SW 1271 (cell line): Measurements from ENCODE around the gene ATAT1.

Experiments used
- DNase-seq, 2 experiments: peaks; one replicate each; lab custom pipeline; 2025; lab: John Stamatoyannopoulos, UW

The ATAT1 gene

DNA sequence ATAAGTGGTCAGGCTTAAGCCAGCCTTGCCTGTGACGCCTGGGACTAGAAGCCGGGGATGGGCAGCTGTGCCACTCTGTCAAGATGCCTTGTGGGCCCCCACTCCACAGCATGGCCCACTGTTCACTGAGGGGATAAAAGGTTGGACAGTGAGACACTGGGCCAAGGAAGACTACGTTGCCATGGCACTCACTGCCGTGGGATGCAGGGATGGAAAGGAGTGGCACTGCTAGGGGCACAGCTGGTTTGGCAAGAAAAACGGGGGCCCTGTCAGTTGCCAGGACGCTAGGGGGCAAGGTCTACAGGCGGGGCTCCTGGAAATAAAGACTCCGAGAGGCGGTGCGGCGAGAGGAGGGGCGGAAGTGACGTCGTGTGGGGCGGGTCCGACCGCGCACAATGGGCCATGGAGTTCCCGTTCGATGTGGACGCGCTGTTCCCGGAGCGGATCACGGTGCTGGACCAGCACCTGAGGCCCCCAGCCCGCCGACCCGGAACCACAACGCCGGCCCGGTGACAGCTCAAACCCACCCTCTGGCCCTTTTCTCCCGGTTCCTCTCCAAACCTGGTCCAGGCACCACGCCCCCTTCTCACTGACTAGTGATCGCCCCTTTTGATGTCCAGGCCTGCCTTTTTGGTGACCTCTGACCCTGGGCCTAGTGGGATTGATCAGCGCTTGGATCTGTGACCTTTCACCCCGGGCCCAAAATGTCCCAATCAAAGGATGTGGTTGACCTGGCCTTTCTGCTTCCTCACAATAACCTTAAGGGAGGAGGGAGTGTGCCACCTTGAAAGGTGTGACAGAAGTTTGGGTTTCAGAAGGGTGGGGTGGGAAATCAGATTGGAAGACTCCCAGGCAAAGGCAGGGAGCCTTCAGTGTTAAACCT, at the start of gene ATAT1:
TSS of gene ATAT1 (plus strand) at position 391 of the 883 bp plus-strand sequence.
- peak; percentile 57 to 81 for DNase-seq

DNA sequence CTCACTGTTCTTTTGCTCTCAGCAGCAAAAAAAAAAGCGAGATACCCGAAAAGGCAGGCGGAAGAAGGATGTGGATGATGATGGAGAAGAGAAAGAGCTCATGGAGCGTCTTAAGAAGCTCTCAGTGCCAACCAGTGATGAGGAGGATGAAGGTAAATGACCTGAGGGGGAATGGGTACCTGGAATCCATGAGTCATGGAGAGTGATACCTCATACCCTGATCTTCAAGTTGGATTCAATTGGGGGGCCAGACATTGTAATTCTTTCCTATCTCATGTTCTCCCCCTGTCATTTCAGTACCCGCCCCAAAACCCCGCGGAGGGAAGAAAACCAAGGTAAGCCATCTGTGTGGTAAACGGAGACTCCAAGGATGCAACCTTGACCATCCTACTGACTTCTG, 48.6 kb upstream of the ATAT1 start:
- DNase-seq = no peak

DNA sequence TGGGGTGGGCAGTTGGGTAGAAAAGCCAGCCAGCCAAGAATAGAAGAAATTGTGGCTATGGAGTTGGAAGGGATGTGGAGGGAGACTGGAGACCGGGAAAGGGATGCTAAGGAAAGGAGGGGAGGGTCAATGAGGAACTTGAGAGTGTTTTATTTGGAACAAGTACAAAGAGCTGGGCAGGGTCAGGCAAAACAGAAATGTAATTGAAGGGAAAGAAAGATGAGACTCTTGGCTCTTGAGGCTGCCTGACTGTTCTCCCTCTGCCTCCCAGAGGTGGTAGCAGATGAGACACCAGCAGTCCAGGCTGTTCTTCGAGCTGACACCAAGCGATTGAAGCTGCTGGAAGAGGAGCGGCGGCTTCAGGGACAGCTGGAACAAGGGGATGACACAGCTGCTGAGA, 42.8 kb upstream of the ATAT1 start:
- no peak for DNase-seq

DNA sequence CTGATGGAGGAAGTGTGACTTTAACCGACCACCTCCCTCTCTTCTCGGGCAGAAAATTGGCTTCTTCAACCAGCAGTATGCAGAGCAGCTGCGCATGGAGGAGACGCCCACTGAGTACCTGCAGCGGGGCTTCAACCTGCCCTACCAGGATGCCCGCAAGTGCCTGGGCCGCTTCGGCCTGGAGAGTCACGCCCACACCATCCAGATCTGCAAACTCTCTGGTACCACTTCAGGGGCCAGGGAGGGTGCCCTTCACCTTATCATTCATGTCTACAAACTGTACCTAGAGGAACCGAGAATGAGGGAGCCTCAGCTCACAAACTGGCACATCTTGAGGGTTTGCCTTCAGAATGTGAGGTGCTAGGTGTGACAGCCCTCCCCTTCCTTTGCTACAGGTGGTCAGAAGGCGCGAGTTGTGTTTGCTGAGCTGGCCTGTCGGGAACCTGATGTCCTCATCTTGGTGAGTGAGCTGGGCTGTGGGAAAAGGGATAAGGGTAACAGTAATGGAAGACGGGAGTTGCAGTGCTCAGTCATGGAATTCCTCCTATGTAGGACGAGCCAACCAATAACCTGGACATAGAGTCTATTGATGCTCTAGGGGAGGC, 36.8 kb upstream of the ATAT1 start:
- no peak for DNase-seq

DNA sequence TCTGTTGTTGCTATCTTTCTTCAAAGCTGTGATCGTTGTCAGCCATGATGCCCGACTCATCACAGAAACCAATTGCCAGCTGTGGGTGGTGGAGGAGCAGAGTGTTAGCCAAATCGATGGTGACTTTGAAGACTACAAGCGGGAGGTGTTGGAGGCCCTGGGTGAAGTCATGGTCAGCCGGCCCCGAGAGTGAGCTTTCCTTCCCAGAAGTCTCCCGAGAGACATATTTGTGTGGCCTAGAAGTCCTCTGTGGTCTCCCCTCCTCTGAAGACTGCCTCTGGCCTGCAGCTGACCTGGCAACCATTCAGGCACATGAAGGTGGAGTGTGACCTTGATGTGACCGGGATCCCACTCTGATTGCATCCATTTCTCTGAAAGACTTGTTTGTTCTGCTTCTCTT, 36.2 kb upstream of the ATAT1 start:
- DNase-seq = no peak

DNA sequence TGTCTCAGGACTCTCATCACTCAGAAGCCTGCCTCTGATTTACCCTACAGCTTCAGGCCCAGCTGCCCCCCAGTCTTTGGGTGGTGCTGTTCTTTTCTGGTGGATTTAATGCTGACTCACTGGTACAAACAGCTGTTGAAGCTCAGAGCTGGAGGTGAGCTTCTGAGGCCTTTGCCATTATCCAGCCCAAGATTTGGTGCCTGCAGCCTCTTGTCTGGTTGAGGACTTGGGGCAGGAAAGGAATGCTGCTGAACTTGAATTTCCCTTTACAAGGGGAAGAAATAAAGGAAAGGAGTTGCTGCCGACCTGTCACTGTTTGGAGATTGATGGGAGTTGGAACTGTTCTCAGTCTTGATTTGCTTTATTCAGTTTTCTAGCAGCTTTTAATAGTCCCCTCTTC, 35.7 kb upstream of the ATAT1 start:
- no peak for DNase-seq

DNA sequence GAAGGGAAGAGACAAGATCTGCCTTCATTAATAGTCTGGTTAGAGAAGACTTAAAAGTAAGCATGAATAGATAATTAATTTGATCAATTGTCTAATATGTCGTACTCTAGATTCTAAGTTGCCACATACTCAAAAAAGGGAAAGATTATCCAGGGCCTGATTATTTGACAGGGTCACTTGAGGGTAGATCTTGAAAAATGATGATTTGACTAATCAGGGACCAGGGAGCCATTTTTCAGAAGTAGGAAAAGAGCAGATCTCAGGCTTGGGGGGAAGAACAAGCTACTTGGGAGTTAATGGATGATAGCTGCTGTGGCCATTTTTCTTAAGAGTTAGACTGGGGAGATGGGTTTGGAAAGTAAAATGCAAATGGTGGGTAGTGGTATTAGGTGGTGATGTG, 34.4 kb upstream of the ATAT1 start:
- DNase-seq = no peak

DNA sequence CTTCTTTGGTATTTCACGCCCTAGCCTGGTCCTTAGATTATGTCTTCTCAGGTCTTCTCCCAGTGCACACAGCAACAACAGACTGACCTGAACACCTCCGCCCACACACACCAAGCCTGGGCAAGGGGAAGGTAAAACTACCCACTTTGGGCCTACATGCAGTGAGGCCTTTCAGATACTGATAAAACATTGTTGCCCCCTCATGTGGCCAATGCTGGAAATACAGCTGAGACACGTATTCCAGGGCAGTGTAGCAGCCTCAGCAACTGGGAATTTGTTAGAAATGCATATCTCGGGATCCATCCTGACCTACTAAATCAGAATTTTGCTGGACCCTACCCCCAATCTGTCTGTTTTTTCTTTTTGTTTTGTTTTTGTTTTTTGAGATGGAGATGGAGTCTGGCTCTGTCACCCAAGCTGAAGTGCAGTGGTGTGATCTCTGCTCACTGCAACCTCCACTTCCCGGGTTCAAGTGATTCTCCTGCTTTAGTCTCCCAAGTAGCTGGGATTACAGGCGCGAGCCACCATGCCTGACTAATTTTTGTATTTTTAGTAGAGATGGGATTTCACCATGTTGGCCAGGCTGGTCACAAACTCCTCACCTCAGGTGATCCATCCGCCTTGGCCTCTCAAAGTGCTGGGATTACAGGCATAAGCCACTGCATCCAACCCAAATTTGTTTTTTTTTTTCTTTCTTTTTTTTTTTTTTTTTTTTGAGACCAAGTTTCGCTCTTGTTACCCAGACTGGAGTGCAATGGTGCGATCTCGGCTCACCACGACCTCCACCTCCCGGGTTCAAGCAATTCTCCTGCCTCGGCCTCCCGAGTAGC, 29.1 kb upstream of the ATAT1 start:
- peak; percentile 30 to 70 for DNase-seq

DNA sequence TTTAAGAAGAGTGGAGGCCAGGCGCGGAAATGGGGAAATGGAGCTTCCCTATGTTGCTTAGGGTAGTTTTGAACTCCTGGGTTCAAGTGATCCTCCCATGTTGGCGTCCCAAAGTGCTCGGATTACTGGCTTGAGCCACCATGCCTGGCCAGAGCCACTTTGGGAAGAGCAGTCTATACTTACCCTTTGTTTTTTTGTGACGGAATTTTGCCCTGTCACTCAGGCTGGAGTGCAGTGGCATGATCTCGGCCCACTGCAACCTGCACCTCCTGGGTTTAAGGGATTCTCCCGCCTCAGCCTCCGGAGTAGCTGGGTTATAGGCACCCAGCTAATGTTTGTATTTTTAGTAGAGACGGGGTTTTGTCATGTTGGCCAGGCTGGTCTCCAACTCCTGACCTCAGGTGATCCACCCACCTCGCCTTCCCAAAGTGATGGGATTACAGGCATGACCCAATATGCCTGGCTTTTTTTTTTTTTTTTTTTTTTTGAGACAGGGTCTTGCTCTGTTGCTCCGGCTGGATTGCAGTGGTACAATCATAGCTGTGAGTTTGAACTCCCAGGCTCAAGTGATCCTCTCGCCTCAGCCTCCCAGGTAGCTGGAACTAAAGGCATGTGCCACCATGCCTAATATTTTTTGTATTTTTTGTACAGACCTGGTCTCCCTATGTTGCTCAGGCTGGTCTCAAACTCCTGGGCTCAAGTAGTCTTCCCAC, 27.6 kb upstream of the ATAT1 start:
- DNase-seq = no peak

DNA sequence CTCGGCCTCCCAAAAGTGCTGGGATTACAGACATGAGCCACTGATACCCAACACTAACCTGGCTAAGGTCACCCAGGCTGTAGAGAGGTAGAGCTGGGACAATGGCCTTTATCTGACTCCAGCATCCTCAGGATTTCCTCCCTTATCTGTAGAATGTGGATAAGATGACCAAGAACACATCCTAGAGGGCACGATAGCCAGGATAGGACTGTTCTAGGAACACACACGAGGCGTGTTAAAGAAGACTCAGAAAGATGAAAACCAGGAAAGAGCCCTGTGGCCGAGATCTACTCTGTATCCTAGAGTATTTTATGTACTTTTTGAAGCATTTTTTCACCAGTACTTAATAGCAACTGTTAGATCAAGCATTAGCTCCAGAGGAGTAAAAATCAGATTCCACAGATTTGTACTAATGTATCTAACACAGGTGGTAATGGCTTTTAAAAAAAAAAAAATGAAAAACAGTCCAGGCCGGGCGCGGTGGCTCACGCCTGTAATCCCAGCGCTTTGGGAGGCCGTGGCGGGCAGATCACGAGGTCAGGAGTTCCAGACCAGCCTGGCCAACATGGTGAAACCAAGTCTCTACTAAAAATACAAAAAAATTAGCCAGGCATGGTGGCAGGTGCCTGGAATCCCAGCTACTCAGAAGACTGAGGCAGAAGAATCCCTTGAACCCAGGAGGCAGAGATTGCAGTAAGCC, 26.9 kb upstream of the ATAT1 start:
- peak in 1 of 2 experiments; percentile 20 for DNase-seq

DNA sequence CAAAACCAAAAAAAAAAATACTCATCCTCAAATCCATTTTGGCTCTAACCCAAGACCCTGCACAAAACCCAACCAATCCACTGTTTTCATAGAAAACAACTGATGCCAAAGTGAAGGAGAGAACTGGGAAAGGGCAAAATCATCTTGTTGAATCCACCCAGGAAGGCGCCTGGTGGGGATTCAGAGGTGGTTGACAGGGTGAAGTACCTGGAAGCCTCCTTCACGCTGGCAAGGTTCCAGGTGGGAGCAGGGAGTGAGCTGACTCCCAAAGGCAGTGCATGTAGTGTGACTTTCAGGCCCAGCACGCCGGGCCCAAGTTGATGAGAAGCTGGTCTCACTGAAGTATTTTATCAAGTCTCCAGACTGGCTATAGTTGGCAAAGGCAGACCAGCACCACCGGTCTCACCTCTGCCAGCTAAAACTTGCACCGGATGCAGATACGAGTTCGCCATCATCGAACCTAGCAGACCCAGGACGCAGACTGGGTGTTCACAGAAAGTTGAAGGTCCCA, 26.2 kb upstream of the ATAT1 start:
- DNase-seq = no peak

DNA sequence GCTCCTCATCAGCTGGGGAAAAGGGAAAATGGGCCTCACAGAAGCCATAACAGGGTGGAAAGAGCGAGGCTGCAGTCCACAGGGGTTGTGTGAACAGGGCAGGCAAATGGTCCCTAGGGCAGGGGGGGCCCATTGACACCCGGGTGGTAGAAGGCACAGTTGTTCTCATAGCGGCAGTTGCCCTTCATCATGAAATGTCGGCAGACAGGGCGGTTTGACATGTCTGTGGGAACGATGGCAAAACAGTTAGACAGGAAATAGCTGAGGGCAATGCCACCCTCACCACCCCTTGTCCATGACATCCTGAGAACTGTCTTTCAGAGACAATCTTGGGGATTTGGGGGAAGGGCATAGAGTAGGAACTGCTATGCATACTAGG, 25.2 kb upstream of the ATAT1 start:
- DNase-seq = no peak

DNA sequence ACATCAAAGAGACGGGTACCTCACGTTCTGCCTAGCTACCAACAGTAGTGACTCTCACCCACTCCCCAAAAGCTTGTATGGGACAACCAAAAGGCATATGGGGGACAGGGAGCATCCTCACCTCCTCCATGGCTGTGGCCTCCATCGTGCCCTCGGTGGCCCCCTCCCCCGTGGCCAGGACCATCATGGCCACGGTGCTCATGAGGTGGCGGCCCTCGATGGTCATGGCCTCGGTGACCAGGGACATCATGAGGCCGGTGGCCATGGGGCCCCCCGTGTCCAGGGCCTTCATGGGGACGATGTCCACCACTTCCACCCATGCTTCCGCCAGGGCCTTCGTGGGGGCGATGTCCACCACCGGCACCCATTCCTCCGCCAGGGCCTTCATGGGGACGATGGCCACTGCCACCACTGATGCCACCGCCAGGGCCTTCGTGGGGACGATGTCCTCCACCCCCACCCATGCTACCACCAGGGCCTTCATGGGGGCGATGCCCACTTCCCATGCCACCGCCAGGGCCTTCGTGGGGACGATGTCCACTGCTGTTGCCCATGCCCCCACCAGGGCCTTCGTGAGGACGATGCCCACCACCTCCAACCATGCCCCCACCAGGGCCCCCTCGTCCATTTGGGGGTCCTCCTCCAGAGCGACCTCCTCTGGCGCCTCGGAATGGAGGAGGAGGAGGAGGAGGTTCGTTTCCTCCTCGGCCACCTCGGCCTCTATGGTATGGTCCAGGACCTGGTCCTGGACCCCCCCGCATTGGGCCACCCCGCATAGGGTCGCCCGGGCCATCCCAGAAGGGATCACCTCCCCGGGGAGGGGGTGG, 24.6 kb upstream of the ATAT1 start:
- no peak for DNase-seq

DNA sequence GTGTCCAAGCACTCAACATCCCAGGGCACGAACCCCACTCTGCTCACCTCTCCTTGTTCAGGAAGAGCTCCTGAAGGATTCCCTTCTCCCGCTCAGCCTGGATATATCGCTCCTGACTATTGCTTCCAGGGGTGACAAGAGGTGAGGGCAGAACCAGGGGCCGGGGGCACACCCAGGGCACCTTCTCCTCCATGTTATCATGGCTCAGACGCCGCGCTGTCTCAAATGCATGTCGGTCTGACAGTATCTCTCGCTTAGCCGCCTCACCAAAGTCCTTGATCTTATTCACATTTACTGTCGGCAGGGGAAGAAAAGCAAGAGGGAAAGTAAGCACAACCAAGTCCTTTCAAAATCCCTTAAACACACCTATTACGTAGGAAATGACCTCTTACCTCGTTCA, 22.7 kb upstream of the ATAT1 start:
- DNase-seq = no peak

DNA sequence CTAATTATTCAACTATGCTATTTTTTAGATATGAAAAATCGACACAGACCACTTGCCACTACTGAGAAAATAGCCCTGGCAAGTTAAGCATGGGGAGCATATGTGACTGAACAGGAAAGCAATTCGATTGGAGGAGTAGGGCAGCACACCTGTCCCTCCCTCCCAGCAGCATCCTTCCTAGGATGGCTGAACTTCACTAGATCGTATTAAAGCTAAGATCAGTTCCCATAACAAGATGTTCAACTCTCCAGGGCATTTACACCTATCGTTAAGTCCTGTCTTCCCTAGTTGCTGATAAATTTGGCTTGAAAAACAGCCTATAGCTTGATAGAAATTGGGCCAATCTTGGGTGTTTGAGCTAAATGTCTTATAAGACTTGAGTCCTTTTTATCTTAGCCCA, 16.6 kb upstream of the ATAT1 start:
- DNase-seq = no peak

DNA sequence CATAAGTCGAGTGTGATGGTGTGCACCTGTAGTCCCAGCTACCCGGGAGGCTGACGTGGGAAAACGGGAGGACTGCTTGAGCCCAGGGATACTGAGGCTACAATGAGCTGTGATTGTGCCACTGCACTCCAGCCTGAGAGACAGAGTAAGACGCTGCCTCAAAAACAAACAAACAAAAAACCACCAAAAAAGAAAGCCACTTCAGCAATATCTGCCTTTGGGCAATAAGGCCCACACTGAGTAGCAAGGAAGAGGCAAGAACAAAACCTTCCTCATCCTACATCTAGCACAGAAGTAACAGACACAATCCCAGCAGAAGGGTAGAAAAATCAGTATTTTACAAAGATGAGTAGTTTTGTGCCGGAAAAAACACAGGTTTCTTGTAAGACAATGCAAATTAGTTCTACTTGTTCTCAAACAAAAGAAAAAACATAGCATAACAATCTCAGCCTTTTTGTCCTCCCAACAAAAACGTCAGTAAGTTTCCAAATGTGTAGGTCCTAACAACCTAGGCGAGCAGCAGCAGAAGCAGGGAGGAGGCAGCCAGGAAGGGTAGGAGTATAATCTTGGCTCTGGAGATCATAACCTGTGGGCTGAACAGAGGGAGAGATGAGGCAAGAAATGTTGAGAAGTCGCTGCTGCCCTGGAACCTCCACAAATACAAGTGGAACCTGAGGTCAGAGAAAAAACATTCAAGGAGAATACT, 15.4 kb upstream of the ATAT1 start:
- DNase-seq = no peak

DNA sequence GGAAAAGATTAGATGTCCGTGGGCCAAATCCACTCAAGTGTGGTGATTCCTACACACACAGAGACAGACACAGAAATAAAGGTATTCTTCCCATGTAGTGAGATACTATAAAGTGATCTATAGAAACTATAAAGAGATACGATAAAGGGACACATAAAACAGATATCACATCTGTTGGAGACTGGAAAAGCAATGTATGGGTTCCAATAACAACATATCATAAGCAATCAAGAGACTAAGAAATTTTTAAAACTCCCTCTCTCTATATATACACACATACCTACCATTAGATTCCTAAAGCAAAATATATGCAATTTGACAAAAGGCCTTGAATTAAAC, 14.8 kb upstream of the ATAT1 start:
- no peak for DNase-seq

DNA sequence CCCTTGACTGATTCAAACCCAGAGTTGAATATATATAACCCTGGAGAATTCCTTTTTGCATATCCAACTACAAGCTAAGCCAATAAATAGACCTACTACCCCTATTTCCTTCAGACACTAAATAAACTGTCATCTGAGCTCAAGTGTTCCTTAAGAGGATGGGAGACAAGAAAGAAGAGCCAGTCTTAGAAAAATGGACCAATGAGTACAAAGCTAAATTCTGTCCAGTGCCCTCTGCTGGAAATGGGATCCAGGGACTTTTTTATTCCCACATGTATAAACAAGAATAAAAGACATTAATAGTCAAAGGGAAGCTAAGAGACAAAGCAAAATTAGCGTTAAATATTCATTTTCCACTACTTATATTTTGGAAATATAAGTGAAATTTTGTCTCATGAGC, 14.5 kb upstream of the ATAT1 start:
- DNase-seq = peak in 1 of 2 experiments; percentile 59

DNA sequence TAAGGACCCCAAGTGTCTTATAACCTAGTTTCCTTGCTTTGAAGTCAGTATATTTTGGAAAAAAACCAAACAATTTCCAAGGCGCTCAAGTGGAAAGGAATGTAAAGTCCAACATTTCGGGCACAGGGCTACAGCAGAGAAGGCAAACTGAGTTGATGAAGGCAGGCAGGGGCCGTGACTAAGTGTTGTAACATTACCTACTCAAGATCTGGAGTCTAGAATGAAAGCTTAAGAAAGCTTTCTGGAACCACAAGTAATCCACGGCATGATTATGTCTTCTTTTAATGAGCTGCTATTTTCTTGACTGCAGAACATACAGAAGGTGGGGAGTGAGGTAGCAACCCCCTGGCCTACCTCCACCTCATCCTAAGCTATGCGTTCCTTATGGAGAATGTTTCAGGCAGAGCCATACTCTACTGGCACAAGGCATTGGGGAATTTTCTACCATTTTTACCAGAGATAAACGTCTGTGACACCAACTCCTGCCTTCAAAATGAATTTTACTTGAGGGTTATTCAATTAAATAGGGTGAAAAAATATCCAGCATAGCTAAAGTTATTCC, 13.9 kb upstream of the ATAT1 start:
- no peak for DNase-seq
